K562 (cell line): Measurements from ENCODE around the gene PPIA. TPM values are rescaled to one million over a fixed set of nuclear protein-coding genes. Genes with fewer than 3 reads are reported as not detected.
A peak's percentile ranks its signal among the peaks of the same experiment; 100 is the strongest.

Source experiments
- CCNT2 ChIP-seq: IDR thresholded peaks from 2 replicates; pipeline ENCODE4 v1.6.1; 2011; ENCODE audit warnings: borderline replicate concordance, low read depth, mild to moderate bottlenecking, moderate library complexity, mixed read lengths, low read length; ENCODE audit not compliant: insufficient read length; ENCODE audit errors: extremely low read depth
- KDM2B ChIP-seq: fragments of 250-450 bp; sonication (Bioruptor Pico); IDR thresholded peaks from 2 replicates; pipeline ENCODE4 v1.8.0; 2021; ENCODE audit warnings: mild to moderate bottlenecking, moderate library complexity
- PHB2 ChIP-seq: fragments of 450-650 bp; IDR thresholded peaks from 2 replicates; pipeline ENCODE4 v1.6.1; 2017; ENCODE audit warnings: low read depth
- PHF20 ChIP-seq: fragments of 450-650 bp; IDR thresholded peaks from 2 replicates; pipeline ENCODE4 v1.6.1; 2018; ENCODE audit not compliant: partially characterized antibody
- POLR3A ChIP-seq: IDR thresholded peaks from 2 replicates; pipeline ENCODE4 v1.6.1; 2011; ENCODE audit warnings: borderline replicate concordance, mild to moderate bottlenecking, moderate library complexity; ENCODE audit not compliant: insufficient read length, insufficient read depth; ENCODE audit errors: extremely low read depth
- PRMT5 ChIP-seq: sonication (generic); formaldehyde crosslinking; IDR thresholded peaks from 2 replicates; pipeline ENCODE4 v1.5.0; 2020; ENCODE audit warnings: missing genetic modification reagents
- STAG1 ChIP-seq: sonication (generic); formaldehyde crosslinking; IDR thresholded peaks from 2 replicates; pipeline ENCODE4 v1.5.0; 2020; ENCODE audit warnings: missing genetic modification reagents, borderline replicate concordance
- polyA plus RNA-seq, 8 experiments: library from polyadenylated mRNA; depleted of rRNA in 4 of 8; stranded (reverse) in 5 of 8; unstranded in 3 of 8; fragments of >200 nt; fragmentation: Nextera tagmentation in 2 of 8; fragmentation: Illumina TruSeq in 1 of 8; extraction: Ambion mirVana in 2 of 8; extraction: Trizol in 1 of 8; gene quantifications; 2 replicates each; pipeline versions ENCODE4 v1.2.1 to v1.2.3, GENCODE V29; 2011 to 2014; ENCODE audit warnings: inconsistent platforms in 1 of 8, missing spikeins in 1 of 8
- total RNA-seq, 7 experiments: library from RNA; depleted of rRNA in 6 of 7; stranded (reverse); fragments of >200 nt in 6 of 7; fragmentation: Illumina TruSeq in 2 of 7; extraction: Trizol in 2 of 7; gene quantifications; 2 replicates each; pipeline versions ENCODE4 v1.2.1 to v1.2.3, GENCODE V29; 2011 to 2021; ENCODE audit warnings: low replicate concordance in 1 of 7
- TF ChIP-seq, protein P1 (sequence below), 2 experiments: fragments of 450-650 bp in 1 of 2; sonication (generic) in 1 of 2; formaldehyde crosslinking in 1 of 2; IDR thresholded peaks; 2 replicates each; pipeline versions ENCODE4 v1.7.1 to v1.9.0; 2016 to 2022; ENCODE audit warnings: inconsistent platforms in 1 of 2, mild to moderate bottlenecking in 1 of 2, missing genetic modification reagents in 1 of 2
- TF ChIP-seq, protein P2 (sequence below), 2 experiments: fragments of 450-650 bp; IDR thresholded peaks; 2 replicates each; pipeline ENCODE4 v1.6.1; 2016
- TF ChIP-seq, protein P3 (sequence below), 2 experiments: IDR thresholded peaks; 2 replicates each; pipeline ENCODE4 v1.6.1; 2011; ENCODE audit warnings: borderline replicate concordance in 1 of 2, control low read depth in 1 of 2, low read depth in 1 of 2, low read length in 1 of 2, mild to moderate bottlenecking in 1 of 2, mixed read lengths in 1 of 2, moderate library complexity in 1 of 2; ENCODE audit not compliant: insufficient read depth in 1 of 2, insufficient read length in 1 of 2, poor library complexity in 1 of 2, severe bottlenecking in 1 of 2; ENCODE audit errors: extremely low read depth in 1 of 2
- TF ChIP-seq, protein P4 (sequence below): sonication (generic); formaldehyde crosslinking; IDR thresholded peaks from 2 replicates; pipeline ENCODE4 v1.8.0; 2022; ENCODE audit warnings: mild to moderate bottlenecking, missing genetic modification reagents, borderline replicate concordance

PPIA gene
- total and polyA plus RNA-seq, 9 of the 15 experiments (the other 6 are each of a cell fraction or from before 2014, with no cell fraction given) = 2,583 to 7,504 (median 3,973) TPM

DNA sequence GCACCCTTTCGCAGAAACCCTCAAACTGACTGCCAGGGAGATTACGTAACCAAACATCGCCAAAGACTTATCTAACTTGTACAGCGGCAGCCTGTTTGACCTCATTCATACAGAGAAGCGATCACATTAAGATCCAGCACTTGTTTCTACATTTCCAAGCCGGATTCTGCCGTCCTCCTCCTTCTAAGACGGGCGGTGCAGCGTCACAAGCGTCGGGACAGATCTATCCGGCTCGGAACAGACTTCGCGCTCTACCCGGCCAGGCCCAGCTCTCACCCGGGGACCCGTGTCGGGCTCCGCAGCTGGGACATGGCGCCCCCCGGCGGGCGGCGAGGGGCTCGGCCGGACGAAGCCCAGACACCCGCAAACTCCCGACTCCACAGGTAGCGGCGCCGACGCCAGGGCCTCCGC, 51.0 kb downstream of the PPIA start (continued):
- TF ChIP-seq, protein P1, sequence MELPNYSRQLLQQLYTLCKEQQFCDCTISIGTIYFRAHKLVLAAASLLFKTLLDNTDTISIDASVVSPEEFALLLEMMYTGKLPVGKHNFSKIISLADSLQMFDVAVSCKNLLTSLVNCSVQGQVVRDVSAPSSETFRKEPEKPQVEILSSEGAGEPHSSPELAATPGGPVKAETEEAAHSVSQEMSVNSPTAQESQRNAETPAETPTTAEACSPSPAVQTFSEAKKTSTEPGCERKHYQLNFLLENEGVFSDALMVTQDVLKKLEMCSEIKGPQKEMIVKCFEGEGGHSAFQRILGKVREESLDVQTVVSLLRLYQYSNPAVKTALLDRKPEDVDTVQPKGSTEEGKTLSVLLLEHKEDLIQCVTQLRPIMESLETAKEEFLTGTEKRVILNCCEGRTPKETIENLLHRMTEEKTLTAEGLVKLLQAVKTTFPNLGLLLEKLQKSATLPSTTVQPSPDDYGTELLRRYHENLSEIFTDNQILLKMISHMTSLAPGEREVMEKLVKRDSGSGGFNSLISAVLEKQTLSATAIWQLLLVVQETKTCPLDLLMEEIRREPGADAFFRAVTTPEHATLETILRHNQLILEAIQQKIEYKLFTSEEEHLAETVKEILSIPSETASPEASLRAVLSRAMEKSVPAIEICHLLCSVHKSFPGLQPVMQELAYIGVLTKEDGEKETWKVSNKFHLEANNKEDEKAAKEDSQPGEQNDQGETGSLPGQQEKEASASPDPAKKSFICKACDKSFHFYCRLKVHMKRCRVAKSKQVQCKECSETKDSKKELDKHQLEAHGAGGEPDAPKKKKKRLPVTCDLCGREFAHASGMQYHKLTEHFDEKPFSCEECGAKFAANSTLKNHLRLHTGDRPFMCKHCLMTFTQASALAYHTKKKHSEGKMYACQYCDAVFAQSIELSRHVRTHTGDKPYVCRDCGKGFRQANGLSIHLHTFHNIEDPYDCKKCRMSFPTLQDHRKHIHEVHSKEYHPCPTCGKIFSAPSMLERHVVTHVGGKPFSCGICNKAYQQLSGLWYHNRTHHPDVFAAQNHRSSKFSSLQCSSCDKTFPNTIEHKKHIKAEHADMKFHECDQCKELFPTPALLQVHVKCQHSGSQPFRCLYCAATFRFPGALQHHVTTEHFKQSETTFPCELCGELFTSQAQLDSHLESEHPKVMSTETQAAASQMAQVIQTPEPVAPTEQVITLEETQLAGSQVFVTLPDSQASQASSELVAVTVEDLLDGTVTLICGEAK (IDR thresholded peaks at IDR 0.05) = peak; percentile 46; the same call in 1 of the 2 replicates
- TF ChIP-seq, protein P1 (CRISPR knock-in tag; IDR thresholded peaks at IDR 0.05) = no peak
- TF ChIP-seq PHB2 (no peak; the same call in 1 of the 2 replicates), STAG1 (CRISPR knock-in tag) (no peak; the same call in 1 of the 2 replicates), PHF20 (peak; percentile 53), POLR3A (no peak), KDM2B (peak; percentile 91; the same call in 1 of the 2 replicates), PRMT5 (no peak), CCNT2 (peak; percentile 88)
- TF ChIP-seq, protein P2, sequence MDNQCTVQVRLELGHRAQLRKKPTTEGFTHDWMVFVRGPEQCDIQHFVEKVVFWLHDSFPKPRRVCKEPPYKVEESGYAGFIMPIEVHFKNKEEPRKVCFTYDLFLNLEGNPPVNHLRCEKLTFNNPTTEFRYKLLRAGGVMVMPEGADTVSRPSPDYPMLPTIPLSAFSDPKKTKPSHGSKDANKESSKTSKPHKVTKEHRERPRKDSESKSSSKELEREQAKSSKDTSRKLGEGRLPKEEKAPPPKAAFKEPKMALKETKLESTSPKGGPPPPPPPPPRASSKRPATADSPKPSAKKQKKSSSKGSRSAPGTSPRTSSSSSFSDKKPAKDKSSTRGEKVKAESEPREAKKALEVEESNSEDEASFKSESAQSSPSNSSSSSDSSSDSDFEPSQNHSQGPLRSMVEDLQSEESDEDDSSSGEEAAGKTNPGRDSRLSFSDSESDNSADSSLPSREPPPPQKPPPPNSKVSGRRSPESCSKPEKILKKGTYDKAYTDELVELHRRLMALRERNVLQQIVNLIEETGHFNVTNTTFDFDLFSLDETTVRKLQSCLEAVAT (IDR thresholded peaks at IDR 0.05) = peak; percentile 76 to 91; a peak in 3 of 4 replicates
- TF ChIP-seq, protein P3, sequence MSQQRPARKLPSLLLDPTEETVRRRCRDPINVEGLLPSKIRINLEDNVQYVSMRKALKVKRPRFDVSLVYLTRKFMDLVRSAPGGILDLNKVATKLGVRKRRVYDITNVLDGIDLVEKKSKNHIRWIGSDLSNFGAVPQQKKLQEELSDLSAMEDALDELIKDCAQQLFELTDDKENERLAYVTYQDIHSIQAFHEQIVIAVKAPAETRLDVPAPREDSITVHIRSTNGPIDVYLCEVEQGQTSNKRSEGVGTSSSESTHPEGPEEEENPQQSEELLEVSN (IDR thresholded peaks at IDR 0.05; ENCODE audit: borderline replicate concordance in 1 of 2, extremely low read depth in 1 of 2, insufficient read depth in 1 of 2, insufficient read length in 1 of 2, low read depth in 1 of 2, low read length in 1 of 2, poor library complexity in 1 of 2, severe bottlenecking in 1 of 2) = peak; percentile 29 to 68
- TF ChIP-seq, protein P4, sequence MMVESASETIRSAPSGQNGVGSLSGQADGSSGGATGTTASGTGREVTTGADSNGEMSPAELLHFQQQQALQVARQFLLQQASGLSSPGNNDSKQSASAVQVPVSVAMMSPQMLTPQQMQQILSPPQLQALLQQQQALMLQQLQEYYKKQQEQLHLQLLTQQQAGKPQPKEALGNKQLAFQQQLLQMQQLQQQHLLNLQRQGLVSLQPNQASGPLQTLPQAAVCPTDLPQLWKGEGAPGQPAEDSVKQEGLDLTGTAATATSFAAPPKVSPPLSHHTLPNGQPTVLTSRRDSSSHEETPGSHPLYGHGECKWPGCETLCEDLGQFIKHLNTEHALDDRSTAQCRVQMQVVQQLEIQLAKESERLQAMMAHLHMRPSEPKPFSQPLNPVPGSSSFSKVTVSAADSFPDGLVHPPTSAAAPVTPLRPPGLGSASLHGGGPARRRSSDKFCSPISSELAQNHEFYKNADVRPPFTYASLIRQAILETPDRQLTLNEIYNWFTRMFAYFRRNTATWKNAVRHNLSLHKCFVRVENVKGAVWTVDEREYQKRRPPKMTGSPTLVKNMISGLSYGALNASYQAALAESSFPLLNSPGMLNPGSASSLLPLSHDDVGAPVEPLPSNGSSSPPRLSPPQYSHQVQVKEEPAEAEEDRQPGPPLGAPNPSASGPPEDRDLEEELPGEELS (CRISPR knock-in tag) = no peak
